ENCODE data around the gene SIL1. TPM values are rescaled to one million over a fixed set of nuclear protein-coding genes. Genes with fewer than 3 reads are reported as not detected.
"Not testable (repeated sequence)": the region's sequence is repeated elsewhere in the genome, so short reads cannot be mapped to it uniquely, and the experiment has no call there.

Gene SIL1
- polyA plus RNA-seq, 12 donors, result 19.6 to 46.8 (median 27.2) TPM; not detected in 1

DNA sequence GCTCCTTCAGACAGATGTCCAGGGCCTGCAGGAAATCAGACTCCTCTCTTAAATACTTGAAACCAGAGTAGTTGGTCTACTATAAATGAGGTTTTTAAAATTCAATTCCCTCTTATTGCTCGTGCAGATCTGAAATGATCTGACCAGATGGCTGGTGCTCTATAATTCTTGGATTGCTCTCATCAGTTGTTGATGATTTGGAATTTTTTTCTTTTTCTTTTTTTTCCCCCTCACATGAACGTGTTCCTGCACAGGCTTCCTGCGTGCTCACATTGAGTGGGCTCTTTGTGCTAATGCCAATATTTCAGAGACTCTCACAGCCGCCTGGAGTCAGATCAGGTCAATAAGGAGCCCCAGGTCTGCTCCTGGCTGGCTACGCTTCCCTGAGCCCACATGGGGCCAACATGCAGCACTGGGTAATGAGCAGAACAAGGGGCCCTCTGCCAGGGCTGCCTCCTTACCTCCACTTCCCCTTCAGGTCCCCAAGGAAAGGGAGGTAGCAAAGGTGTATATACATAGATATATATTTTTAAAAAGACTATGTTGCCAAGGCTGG is 82.0 kb downstream of the SIL1 start:
- DNase-seq, result no peak

DNA sequence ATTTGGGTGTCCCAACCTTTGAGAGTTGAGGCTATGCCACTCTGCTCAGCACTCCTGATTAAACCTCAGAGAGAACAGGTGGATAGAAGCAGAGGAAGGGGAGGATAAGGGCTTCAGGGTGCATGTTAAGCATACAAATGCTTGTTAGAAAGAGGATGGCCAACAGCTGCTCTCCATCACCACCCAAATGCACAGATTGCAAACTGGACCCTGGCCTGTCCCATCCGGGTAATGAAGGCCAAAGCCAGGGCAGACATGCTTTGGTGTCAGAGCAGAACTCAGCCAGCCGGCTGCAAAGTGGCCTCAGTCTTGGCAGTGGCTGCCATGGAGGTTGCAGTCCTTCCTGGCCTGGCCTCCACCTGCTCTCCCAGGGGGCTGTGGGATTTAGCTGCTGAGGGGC is 84.3 kb downstream of the SIL1 start:
- DNase-seq, result no peak

DNA sequence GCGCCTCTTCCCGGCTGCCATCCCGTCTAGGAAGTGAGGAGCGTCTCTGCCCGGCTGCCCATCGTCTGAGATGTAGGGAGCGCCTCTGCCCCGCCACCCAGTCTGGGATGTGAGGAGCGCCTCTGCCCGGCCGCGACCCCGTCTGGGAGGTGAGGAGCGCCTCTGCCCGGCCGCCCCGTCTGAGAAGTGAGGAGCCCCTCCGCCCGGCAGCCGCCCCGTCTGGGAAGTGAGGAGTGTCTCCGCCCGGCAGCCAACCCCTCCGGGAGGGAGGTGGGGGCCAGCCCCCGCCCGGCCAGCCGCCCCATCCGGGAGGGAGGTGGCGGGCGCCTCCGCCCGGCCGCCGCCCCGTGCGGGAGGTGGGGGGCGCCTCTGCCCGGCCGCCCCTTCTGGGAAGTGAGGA is 85.8 kb downstream of the SIL1 start:
- not testable (repeated sequence) for DNase-seq

DNA sequence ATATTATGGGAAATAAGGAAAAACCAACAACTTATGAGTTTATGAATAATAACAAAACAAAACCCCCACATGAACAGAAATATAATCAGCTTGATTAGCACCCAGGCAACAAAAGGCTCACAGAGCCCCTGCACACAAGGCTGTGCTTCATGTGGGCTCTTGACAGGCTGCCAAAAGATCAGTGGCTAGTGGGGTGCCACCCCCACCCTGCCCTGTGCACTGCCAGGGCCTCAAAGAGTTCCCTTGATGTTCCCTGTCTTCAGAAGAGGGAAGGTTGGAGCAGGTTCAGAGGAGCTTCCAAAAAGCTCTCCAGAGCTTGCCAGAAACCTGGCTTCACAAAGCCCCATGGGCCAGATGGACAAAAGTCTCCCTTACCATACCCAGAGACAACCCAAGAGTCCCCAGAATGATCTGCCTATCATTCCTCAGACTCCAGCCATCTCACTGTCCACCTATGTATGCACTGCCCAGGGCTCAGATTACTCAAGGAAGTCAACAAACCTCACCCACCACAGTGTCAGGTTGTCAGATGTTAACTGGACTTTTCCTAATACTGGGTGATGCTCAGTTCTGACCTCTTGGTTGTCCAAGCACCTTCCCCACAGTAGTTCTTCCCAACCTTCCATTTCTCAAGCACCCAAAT is 87.5 kb downstream of the SIL1 start:
- DNase-seq, result no peak

DNA sequence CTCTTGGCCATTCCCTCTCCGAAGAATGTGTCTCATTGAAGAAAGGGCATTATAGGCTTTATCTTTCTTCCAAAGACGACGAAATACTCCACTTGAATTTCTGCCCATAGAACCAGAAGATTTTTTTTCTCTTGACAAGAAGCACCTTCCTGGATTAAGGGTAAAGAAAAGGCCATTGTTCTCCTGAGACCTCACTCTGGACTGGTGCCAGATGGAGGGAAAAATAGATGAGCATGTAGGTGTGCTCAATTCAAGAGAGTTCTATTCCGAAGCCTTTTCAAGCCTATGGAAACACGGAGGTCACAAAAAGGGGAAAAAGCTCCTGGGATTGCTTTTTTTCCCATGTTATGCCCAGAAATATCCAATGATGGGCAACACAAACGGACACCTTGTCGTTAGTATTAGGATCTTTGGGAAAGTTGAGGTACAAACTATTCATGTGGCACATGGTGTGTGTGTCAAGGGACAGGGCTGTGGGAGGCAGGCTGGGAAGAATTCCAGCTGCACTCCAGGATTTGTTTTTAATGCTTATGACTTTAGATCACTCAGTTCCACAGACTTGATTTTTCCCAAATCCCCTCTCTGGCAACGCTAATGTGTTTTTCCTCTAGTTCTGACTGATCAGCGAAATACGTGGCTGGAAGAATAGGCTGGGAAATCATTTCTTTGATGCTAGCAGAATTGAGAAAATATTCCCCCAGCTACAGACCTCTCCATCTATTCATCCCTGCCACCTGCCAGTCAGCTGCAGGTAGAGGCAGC is 89.9 kb downstream of the SIL1 start:
- DNase-seq, result peak; percentile 52

DNA sequence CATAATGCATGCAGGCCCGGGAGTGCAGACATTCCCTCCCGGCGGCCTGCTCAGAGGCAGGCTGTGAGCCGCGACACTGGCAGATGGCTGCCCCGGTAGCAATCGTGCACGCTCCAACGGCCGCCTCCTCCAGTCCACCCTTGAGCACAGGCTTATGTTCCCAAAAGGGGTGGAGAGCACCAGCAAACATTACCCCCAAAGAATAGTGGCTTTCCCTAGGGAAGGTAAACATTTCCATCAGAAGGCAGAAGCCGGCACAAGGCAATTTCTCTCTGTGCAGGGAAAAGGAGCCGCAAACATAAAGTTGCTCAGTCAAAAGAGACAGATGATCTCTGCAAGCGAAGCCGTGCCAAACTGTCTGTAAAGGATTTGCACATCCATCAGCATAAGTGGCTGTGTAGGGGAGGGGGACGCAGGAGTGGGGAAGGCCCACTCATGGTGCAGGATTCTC is 92.5 kb downstream of the SIL1 start:
- peak; percentile 19 for DNase-seq

DNA sequence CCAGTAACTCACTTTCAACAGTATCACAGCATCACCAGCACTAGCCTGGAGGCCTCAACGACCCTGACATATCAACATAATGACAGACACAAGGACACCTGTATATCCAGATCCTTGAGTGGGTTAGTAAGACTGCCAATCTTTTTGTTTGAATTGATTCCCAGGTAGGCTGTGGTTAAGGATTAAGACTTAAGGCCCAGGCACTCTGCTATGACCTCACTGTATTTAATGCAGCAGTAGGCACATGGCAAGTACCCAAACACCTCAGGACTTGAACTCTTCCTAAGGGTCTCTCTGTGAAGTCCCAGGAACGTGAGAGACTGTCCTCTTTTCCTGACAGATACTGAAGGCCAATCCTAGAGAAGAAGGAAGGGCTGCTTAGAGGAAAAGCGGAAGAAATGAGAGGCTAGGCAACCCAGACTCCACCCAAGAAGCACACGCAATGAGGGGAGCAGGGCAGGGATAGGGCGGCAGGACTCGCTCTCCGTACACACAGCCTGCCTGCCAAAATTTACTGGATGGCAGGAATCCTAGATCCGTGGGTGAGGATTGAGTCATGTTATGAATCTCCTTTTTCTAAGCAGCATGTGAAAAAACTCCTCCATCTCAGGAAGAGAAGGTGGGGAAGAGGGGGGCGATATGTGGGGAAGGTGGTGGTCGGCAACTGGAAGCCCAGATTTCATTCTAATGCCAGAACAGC is 93.4 kb downstream of the SIL1 start:
- DNase-seq, result peak; percentile 75

DNA sequence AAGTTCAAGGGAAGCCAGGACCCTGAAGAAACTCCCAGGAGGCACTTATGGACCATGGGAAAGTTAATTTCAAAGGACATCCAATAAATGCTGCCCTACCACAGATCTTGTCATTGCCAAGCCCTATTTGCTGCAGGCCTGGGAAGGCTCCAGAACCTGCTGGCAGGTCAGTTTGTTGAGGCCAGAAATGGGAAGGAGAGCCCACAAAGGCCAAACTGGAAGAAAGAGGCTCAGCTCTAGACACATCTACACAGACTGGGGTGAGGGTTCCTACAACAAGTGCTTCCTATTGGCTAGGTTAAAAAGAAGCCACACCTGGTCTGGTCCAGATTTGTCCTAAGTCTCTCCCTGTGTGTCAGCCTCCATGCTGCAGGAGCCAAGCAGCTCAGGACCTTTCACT is 94.4 kb downstream of the SIL1 start:
- no peak for DNase-seq

DNA sequence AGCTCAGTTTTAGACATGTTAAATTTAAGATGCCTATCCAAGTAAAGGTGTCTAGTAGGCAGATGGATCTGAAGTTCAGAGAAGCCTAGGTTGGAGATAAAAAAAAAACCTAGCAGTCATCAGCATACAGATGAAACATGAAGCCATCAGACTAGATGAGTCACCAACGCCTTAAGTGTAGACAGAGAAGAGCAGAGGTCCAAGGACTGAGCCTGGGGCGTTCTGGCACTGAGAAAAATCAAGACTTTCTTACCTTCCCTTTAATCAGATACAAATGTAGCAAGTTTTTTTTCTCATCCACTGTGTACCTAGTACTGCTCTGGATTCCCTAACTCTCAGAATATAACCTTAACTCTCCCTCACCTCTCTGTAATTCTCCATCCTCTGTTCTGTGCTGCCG is 97.3 kb downstream of the SIL1 start:
- DNase-seq, result no peak

DNA sequence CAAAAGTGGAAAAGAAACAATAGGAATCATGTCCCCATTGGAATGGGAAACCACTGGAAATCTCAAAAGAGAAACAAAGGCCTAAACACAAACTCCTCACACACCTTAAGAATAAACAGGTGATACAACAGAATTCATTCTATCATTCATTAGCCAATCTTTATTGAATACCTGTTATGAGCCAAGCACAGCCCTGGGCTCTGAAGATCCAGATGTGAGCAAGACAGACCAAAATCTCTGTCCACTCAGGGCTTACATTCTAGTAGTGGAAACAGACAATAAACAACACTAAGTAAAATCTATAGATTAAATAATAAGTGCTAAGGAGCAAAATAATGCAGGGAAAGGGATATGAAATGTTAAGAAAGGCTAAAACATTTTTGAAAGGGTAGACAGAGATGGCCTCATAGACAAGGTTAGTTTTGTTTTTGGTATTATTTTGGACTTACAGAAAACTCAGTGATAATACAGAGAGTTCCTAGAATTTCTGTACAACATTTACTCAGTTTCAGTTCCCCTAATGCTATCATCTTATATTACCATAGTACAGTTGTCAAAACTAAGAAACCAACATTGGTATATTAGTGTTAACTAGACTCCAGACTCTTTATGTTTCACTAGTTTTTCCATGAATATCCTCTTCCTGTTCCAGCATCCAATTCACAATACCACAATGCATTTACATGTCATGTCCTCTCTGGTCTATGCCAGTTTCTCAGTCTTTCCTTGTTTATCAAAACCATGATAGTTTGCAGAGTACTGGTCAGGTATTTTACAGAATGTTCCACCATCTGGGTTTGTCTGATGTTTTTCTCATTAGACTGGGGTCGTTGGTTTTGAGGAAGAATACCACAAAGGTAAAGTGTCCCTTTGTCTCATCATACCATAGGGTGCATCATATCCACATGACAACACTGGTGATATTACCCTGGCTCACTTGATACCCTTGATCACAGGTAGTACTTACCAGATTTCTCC is 103.7 kb downstream of the SIL1 start:
- DNase-seq, result no peak

DNA sequence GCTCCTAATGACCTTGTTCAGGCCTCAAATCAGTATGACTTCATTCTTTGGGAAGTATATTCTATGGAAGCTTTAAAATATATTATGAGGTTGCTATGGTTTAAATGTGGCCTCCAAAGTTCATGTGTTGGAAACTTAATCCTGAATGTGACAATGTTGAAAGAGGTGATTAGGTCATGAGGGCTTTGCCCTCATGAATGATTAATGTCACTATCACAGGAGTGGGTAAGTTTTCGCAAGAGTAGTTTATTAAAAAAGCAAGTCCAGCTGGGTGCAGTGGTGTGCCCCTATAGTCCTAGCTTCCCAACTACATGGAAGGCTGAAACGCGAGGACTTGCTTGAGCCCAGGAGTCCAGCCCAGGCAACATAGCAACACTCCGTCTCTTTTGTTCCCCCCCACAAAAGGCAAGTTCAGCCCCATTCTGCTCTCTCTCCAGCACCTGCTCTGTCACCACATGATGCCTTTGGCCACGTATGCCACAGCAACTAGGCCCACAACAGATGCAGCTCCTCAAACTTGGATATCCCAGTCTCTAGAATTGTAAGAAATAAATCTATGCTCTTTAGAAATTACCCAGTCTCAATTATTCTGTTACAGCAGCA is 105.3 kb downstream of the SIL1 start:
- no peak for DNase-seq

DNA sequence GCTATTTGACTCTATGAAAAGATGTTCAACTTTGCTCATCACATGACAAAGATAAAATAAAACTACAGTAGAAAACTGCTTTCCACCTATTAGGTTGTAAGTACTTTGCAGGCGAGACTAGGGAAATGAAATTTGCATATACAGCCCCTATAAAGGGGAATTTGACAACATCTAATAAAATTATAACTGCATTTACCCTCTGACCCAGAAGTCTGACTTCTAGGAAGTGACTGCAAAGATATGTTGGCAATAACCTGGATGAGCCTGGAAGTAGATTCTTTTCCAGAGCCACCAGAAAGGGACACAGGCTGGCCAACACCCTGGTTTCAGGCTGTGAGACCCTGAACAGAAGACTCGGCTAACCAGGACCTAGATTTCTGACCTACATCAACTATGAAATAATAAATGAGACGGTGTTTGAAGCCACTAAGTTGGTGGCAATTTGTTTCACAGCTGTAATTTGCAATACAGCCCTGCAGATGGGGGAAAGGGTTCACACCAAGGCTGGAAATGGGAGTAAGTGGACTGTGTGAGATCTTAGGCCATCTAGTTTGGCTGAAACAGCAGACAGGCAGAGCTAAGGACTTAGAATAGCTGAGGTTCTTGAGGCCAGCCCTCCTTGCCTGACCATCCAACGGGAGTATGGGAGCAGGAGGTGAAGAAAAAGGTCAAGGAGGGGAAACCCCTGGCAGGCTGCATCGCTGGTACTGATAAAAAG is 106.6 kb downstream of the SIL1 start:
- peak; percentile 26 for DNase-seq

DNA sequence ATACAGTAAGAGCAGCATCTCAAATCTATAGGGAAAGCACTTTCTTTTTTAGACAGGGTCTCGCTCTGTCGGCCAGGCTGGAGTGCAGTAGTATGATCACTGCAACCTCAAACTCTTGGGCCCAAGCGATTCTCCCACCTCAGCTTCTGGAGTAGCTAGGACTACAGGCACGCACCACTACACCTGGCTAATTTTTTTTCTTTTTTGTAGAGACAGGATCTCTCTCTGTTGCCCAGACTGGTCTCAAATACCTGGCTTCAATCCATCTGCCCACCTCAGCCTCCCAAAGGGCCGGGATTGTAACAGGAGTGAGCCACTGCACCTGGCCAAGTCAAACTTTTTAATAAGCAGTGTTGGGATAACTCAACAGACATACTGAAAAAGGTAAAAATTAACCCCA is 107.6 kb downstream of the SIL1 start:
- DNase-seq, result no peak

DNA sequence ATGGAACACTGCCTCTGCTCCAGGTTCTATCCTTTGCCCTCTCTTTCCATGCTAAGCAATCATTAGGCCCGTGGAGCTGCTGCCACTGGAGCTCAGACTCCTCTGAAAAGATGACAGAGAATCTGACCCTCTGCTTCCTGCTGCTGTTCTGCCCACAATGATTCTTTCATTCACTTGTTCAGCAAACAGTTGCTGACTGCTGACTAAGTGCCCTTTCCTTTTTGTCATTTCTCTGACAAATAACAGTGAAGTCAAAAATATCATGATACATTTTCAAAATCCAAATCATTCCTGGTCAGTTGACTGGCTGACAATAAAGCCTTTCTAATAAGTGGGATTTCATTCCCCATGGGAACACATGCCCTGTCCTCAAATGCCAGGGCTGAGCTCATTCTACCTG is 110.1 kb downstream of the SIL1 start:
- DNase-seq, result no peak

DNA sequence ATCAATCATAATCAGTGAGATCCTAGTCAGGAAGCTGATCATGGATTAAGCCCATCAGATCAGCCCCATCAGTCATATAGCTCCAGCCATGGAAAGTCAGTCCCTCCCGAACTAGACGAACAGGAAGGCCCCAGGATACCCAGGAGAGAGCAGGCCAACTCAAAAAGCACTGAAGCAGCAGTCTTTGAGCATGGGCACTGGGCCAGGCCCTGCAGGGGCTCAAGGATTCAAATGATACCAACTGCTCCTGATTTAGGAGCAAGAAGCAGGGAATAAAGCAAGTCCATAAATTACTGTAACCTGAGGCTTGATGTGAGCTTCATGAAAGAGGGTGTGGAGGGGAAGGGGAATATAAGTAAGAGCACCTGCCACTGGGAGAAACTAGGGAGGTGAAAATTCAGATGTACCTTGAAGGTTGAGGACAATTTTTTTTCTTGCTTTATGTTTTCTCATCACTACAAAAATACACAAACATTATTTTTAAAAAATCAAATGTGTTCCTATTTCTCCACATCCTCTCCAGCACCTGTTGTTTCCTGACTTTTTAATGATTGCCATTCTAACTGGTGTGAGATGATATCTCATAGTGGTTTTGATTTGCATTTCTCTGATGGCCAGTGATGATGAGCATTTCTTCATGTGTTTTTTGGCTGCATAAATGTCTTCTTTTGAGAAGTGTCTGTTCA is 115.2 kb downstream of the SIL1 start:
- no peak for DNase-seq

DNA sequence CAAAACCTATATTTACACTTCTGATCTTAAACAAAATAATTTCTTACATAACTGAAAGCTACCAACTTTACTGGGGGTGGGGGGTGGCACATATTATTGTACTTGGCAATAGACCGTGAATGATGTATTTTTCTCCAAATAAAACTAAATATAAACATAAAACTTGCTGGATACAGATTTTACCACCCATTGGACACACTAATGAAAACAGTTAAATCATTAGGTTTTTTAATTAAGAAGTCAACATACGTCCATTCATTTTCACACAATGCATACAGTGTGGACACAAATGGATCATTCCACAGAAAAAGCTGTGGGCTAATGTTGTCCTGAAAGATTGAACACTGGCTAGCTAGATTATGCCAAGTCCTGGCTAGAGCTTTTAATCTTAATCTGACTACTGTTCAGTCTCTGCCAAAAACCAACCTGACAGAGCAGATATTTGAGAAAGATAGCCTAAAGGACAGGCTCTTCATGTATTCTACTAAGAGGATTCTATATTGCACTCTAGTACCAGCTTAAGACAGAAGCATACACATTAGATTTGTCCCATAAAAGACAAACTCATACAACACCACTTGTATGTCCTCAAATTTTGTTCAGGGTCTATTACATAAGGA is 118.1 kb downstream of the SIL1 start:
- DNase-seq, result no peak

DNA sequence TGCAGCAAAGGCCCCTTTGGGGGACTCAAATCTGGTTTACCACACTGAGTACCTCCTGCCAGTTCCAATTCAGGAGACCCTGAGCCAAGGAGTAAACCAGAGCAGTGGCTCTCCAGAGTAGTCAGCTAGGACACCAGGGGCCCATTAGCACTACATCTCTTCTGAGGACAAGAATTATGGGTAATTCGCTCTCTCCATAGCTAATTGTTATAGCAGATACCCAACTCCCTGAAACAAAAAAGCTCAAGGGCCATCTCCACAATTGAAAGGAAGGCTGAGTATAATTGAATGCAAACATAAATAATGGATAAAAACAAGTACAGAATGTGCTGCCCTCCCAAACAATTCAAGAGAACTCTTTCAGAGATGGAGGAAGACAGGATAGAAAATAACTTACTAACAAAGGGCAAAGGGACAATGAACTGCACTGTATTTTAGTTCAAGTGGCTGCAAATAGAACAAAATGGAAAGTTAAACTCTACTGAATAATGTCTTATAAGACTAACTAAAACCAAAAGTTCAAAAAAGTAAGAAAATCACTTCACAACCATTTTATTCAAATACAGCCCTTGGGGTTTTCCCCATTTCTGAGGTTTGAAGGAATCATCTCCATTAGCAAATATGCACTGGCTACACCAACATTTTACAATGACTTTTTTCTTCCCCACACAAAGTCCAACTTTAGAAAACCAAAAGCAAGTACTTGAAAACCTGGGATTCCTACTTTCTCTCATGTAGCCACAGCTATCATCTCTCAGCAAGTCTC is 118.8 kb downstream of the SIL1 start:
- DNase-seq, result no peak

DNA sequence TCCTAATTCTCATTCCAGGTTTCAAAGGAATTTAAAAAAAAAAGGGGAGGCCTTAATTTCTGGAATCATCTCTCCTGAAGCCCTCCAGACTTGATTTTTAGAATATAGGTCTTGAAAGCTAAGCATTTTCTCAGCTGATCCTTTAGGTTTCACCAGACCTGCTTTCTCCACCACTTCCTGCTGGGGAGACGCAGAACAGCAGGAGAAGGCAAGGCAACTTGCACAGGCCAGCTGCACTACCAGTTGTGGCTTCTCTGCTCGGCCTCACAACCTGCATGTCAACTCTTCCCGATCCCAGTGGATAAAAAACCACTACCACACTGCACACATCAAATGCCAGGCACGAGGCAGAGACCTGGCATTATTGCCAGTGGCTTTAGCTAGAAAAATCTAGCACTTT is 119.8 kb downstream of the SIL1 start:
- no peak for DNase-seq
